Panc1 (cell line): Measurements from ENCODE around the gene PDPN. TPM values are rescaled to one million over a fixed set of nuclear protein-coding genes. Genes with fewer than 3 reads are reported as not detected.

Experiments
- ATAC-seq: fragments of 200-7000 bp; cut with Tn5 transposase; 2 replicates; pipeline ENCODE4 v1.9.1; 2020; ENCODE audit warnings: mild to moderate bottlenecking, moderate library complexity
- BruUV-seq: library from RNA; stranded (reverse); fragments of 400-500 nt; replicated peaks from 2 replicates; lab custom pipeline; 2021; lab: Mats Ljungman, UMichigan
- CTCF ChIA-PET: fragments of 300-600 bp; sonication (Branson Sonifier 250); formaldehyde crosslinking; loops from one replicate; lab custom pipeline; 2022; ENCODE audit warnings: antibody characterized with exemption; lab: Charles Lee
- POLR2A ChIA-PET: fragments of 300-600 bp; sonication (Branson Sonifier 250); formaldehyde crosslinking; loops from one replicate; lab custom pipeline; 2022; ENCODE audit warnings: antibody characterized with exemption; lab: Charles Lee
- DNase-seq: peaks from one replicate; pipeline ENCODE4 v3.0.0-alpha.2; 2010; ENCODE audit warnings: low read depth, low spot score
- H3K27ac ChIP-seq: 2 replicates; pipeline ENCODE4 v1.5.1; 2011; ENCODE audit warnings: mild to moderate bottlenecking, low read length, inconsistent platforms
- H3K27me3 ChIP-seq: fragments of 200-500 bp; sonication (Bioruptor generic); 2 replicates; pipeline ENCODE4 v1.6.0; 2014; ENCODE audit warnings: low read length, inconsistent platforms; ENCODE audit not compliant: control insufficient read depth, insufficient read depth
- H3K36me3 ChIP-seq: fragments of 200-500 bp; sonication (Bioruptor generic); 2 replicates; pipeline ENCODE4 v1.5.1; 2014; ENCODE audit warnings: inconsistent platforms, mild to moderate bottlenecking, low read length, moderate library complexity; ENCODE audit not compliant: control insufficient read depth, insufficient read depth
- H3K4me1 ChIP-seq: 2 replicates; pipeline ENCODE4 v1.5.1; 2011; ENCODE audit warnings: inconsistent platforms, mild to moderate bottlenecking, low read length, moderate library complexity; ENCODE audit not compliant: control insufficient read depth, insufficient read depth
- H3K4me3 ChIP-seq, 2 experiments: 2 replicates each; pipeline ENCODE4 v1.5.1; 2011 to 2012; ENCODE audit warnings: low read depth in 2 of 2, low read length in 2 of 2, mild to moderate bottlenecking in 2 of 2, inconsistent platforms in 1 of 2, moderate library complexity in 1 of 2
- H3K9me3 ChIP-seq: fragments of 200-500 bp; sonication (Bioruptor generic); 2 replicates; pipeline ENCODE4 v1.5.1; 2014; ENCODE audit warnings: low read depth, mild to moderate bottlenecking, inconsistent platforms, low read length, moderate library complexity; ENCODE audit not compliant: control insufficient read depth, insufficient read depth
- CTCF ChIP-seq: fragments of 450-650 bp; IDR thresholded peaks from 2 replicates; pipeline ENCODE4 v1.5.1; 2017; ENCODE audit warnings: mild to moderate bottlenecking
- POLR2AphosphoS5 ChIP-seq: IDR thresholded peaks from 2 replicates; pipeline ENCODE4 v1.6.1; 2012; ENCODE audit warnings: mild to moderate bottlenecking, low read depth, low read length, moderate library complexity
- REST ChIP-seq, 2 experiments: IDR thresholded peaks; 2 replicates each; pipeline ENCODE4 v1.6.1; 2011 to 2012; ENCODE audit warnings: low read depth in 2 of 2, control low read depth in 1 of 2, low read length in 1 of 2, mild to moderate bottlenecking in 1 of 2, moderate library complexity in 1 of 2; ENCODE audit not compliant: insufficient read depth in 1 of 2
- SIN3A ChIP-seq: IDR thresholded peaks from 2 replicates; pipeline ENCODE4 v1.6.1; 2012; ENCODE audit warnings: low read depth, mild to moderate bottlenecking, low read length, moderate library complexity, borderline replicate concordance; ENCODE audit not compliant: insufficient read depth
- TCF7L2 ChIP-seq: IDR thresholded peaks from 2 replicates; pipeline ENCODE4 v1.6.1; 2011; ENCODE audit warnings: mild to moderate bottlenecking, low read depth, low read length, inconsistent platforms
- in situ Hi-C: cut with HindIII; loops from 2 replicates; pipeline ENCODE4 v1.10.0; 2016; ENCODE audit warnings: low sequenced_read_pairs, low pct_unique_long_range_greater_than_20kb
- intact Hi-C: fragments of 100-400 bp; cut with micrococcal nuclease; formaldehyde crosslinking; loops from one replicate; pipeline ENCODE4 v1.10.0; 2022; ENCODE audit not compliant: unreplicated experiment
- total RNA-seq: library from RNA; stranded (reverse); gene quantifications from one replicate; pipeline ENCODE4 v1.2.1, GENCODE V29; 2021; ENCODE audit not compliant: unreplicated experiment

Gene PDPN
- total RNA-seq, 1 experiment from 2014 or later, result 0.28 TPM

GRCh38 chr1:13628711-13629110 is 45.1 kb downstream of the PDPN start:
- H3K27me3 ChIP-seq, result no peaks in the 10 kb centered on the region
- H3K27ac ChIP-seq, result no peak overlapping the region
- ChIA-PET CTCF (no interaction called here), POLR2A (no interaction called here)
- ATAC-seq (no peak), DNase-seq (no peak)
- H3K36me3 ChIP-seq, result no peaks in the 10 kb centered on the region
- H3K4me1 ChIP-seq, result no peaks in the 10 kb centered on the region
- no TSS peak for BruUV-seq
- in situ Hi-C loops (no loop called here), intact Hi-C loops (no loop called here)
- TF ChIP-seq REST (IDR thresholded peaks at IDR 0.05; ENCODE audit: insufficient read depth in 1 of 2, low read depth in 2 of 2, low read length in 1 of 2) (no peak), SIN3A (no peak), POLR2AphosphoS5 (no peak), TCF7L2 (no peak), CTCF (no peak)
- H3K9me3 ChIP-seq, result no peaks in the 10 kb centered on the region
- H3K4me3 ChIP-seq, result no peak overlapping the region

- POLR2A ChIA-PET, result no interaction called here
- no TSS peak for BruUV-seq
- intact Hi-C loops, result no loop called here
- TF ChIP-seq CTCF (no peak), POLR2AphosphoS5 (no peak), SIN3A (no peak), REST (IDR thresholded peaks at IDR 0.05; ENCODE audit: insufficient read depth in 1 of 2, low read depth in 2 of 2, low read length in 1 of 2) (no peak), TCF7L2 (no peak)
- in situ Hi-C loops, result no loop called here
- H3K4me1 ChIP-seq, result no peaks in the 10 kb centered on the region
- H3K36me3 ChIP-seq, result no peaks in the 10 kb centered on the region; the same call in 1 of the 2 replicates
- CTCF ChIA-PET, result no interaction called here
- no peak overlapping the region for H3K27ac ChIP-seq
- H3K4me3 ChIP-seq, result no peak overlapping the region
- no peak for DNase-seq
- H3K9me3 ChIP-seq, result no peaks in the 10 kb centered on the region
- no peaks in the 10 kb centered on the region for H3K27me3 ChIP-seq
- no peak for ATAC-seq
Observed at GRCh38 chr1:13642306-13643004, 58.8 kb downstream of the PDPN start.
